GM12878 (cell line): ENCODE results near the gene ADARB1. TPM values are rescaled to one million over a fixed set of nuclear protein-coding genes. Genes with fewer than 3 reads are reported as not detected.

Experiments
- ATAC-seq: fragments of 200-7000 bp; cut with Tn5 transposase; 3 replicates; pipeline ENCODE4 v1.9.1; 2020; ENCODE audit warnings: mild to moderate bottlenecking, moderate library complexity
- BruUV-seq: library from RNA; stranded (reverse); fragments of 400-500 nt; replicated peaks from 2 replicates; lab custom pipeline; 2021; lab: Mats Ljungman, UMichigan
- CTCF ChIA-PET: fragments of 300-600 bp; sonication (Branson Sonifier 250); formaldehyde crosslinking; extraction: SDS; loops from one replicate; lab custom pipeline; 2021; ENCODE audit warnings: inconsistent platforms; lab: Yijun Ruan, JAX
- POLR2A ChIA-PET: fragments of 350-600 bp; formaldehyde crosslinking; extraction: SDS; loops from one replicate; lab custom pipeline; 2021; ENCODE audit warnings: inconsistent platforms; lab: Charles Lee
- RAD21 ChIA-PET: fragments of 300-600 bp; sonication (Branson Sonifier 250); formaldehyde crosslinking; loops from one replicate; lab custom pipeline; 2023; ENCODE audit warnings: antibody characterized with exemption; ENCODE audit not compliant: unreplicated experiment; lab: Charles Lee
- SMC1A ChIA-PET: fragments of 300-600 bp; sonication (Branson Sonifier 250); formaldehyde crosslinking; loops from one replicate; lab custom pipeline; 2023; ENCODE audit not compliant: unreplicated experiment, uncharacterized antibody; lab: Charles Lee
- DNase-seq: peaks from one replicate; pipeline ENCODE4 v3.0.0-alpha.2; 2011; ENCODE audit warnings: low read depth, low spot score
- FAIRE-seq: peaks from 3 replicates; lab custom pipeline; 2011; peaks lifted over from hg19 to GRCh38; lab: Jason Lieb, UNC
- H2AFZ ChIP-seq: 2 replicates; pipeline ENCODE4 v1.6.0; 2011; ENCODE audit warnings: low read depth, low read length, control low read depth; ENCODE audit not compliant: control insufficient read depth
- H3K27ac ChIP-seq: 2 replicates; pipeline ENCODE4 v1.5.1; 2011; ENCODE audit warnings: control low read depth; ENCODE audit not compliant: control insufficient read depth, insufficient read depth
- H3K27me3 ChIP-seq, 2 experiments: replicated peaks in 1 of 2; 2 replicates each; pipeline versions ENCODE4 v1.6.0 to v1.6.1; 2011; ENCODE audit warnings: low read length in 1 of 2; ENCODE audit not compliant: control insufficient read depth in 2 of 2, insufficient read depth in 2 of 2
- H3K36me3 ChIP-seq, 2 experiments: 2 replicates each; pipeline ENCODE4 v1.5.1; 2011; ENCODE audit warnings: low read length in 1 of 2; ENCODE audit not compliant: control insufficient read depth in 2 of 2, insufficient read depth in 2 of 2
- H3K4me1 ChIP-seq: 2 replicates; pipeline ENCODE4 v1.6.1; 2011; ENCODE audit warnings: mild to moderate bottlenecking, low read length, moderate library complexity, mixed read lengths; ENCODE audit not compliant: control insufficient read depth, insufficient read depth
- H3K4me2 ChIP-seq: 2 replicates; pipeline ENCODE4 v1.6.0; 2011; ENCODE audit warnings: control low read depth; ENCODE audit not compliant: control insufficient read depth, insufficient read depth
- H3K4me3 ChIP-seq: fragments of 200-600 bp; sonication (generic); 2 replicates; pipeline ENCODE4 v1.5.1; 2016
- H3K79me2 ChIP-seq: 2 replicates; pipeline ENCODE4 v1.6.0; 2011; ENCODE audit warnings: low read length; ENCODE audit not compliant: control insufficient read depth, insufficient read depth
- H3K9ac ChIP-seq: 2 replicates; pipeline ENCODE4 v1.8.0; 2011; ENCODE audit warnings: low read length, control low read depth, mixed read lengths; ENCODE audit not compliant: control insufficient read depth, insufficient read depth
- H3K9me3 ChIP-seq: replicated peaks from 3 replicates; pipeline ENCODE4 v1.5.1; 2011; ENCODE audit warnings: mild to moderate bottlenecking, low read length; ENCODE audit not compliant: control insufficient read depth, insufficient read depth
- H4K20me1 ChIP-seq: 2 replicates; pipeline ENCODE4 v1.6.0; 2011; ENCODE audit not compliant: control insufficient read depth, insufficient read depth
- CBX3 ChIP-seq: fragments of 200-600 bp; sonication (generic); IDR thresholded peaks from 2 replicates; pipeline ENCODE4 v1.6.1; 2016; ENCODE audit warnings: low read depth, borderline replicate concordance
- DPF2 ChIP-seq: fragments of 450-650 bp; IDR thresholded peaks from 2 replicates; pipeline ENCODE4 v1.6.1; 2017; ENCODE audit warnings: mild to moderate bottlenecking
- EED ChIP-seq: sonication (generic); IDR thresholded peaks from 2 replicates; pipeline ENCODE4 v1.6.1; 2016; ENCODE audit warnings: antibody characterized with exemption, low read depth
- JUND ChIP-seq: IDR thresholded peaks from 2 replicates; pipeline ENCODE4 v1.6.1; 2012; ENCODE audit warnings: low read depth, mild to moderate bottlenecking, low read length, improper control_type of control experiment, moderate library complexity
- KLF5 ChIP-seq: fragments of 450-650 bp; IDR thresholded peaks from 2 replicates; pipeline ENCODE4 v1.6.1; 2014; ENCODE audit warnings: mild to moderate bottlenecking; ENCODE audit not compliant: partially characterized antibody
- PBX3 ChIP-seq: IDR thresholded peaks from 2 replicates; pipeline ENCODE4 v1.6.1; 2011; ENCODE audit warnings: mild to moderate bottlenecking, low read depth, low read length, moderate library complexity; ENCODE audit not compliant: insufficient replicate concordance
- POLR2A ChIP-seq: IDR thresholded peaks from 2 replicates; pipeline ENCODE4 v1.6.1; 2011; ENCODE audit warnings: low read depth, mild to moderate bottlenecking, low read length
- RBBP5 ChIP-seq: fragments of 200-600 bp; sonication (generic); conservative IDR thresholded peaks from 2 replicates; pipeline ENCODE4 v1.6.1; 2016
- RFX5 ChIP-seq: IDR thresholded peaks from 2 replicates; pipeline ENCODE4 v1.6.1; 2011; ENCODE audit warnings: low read depth, low read length, improper control_type of control experiment
- SKIL ChIP-seq: fragments of 450-650 bp; IDR thresholded peaks from 2 replicates; pipeline ENCODE4 v1.6.1; 2017; ENCODE audit warnings: mild to moderate bottlenecking, low read depth, inconsistent platforms; ENCODE audit not compliant: poor library complexity, severe bottlenecking
- SMAD5 ChIP-seq: IDR thresholded peaks from 2 replicates; pipeline ENCODE4 v1.6.1; 2016; ENCODE audit warnings: antibody characterized with exemption, low read depth
- SREBF2 ChIP-seq: IDR thresholded peaks from 2 replicates; pipeline ENCODE4 v1.6.1; 2012; ENCODE audit warnings: mild to moderate bottlenecking, low read length
- SRF ChIP-seq, 2 experiments: IDR thresholded peaks; 2 replicates each; pipeline ENCODE4 v1.6.1; 2011; ENCODE audit warnings: low read depth in 2 of 2, low read length in 2 of 2, mild to moderate bottlenecking in 1 of 2, moderate library complexity in 1 of 2
- TCF7 ChIP-seq: IDR thresholded peaks from 2 replicates; pipeline ENCODE4 v1.6.1; 2014; ENCODE audit warnings: antibody characterized with exemption, borderline replicate concordance
- WGBS: methylation state at CpG from one replicate; pipeline ENCODE4 v1.1.6; 2016; ENCODE audit warnings: low lambda C conversion rate; ENCODE audit not compliant: insufficient replicate concordance, insufficient coverage; ENCODE audit errors: missing lambda C conversion rate; 5-methylcytosine and 5-hydroxymethylcytosine counted together
- in situ Hi-C: fragments of 300-500 bp; cut with MboI; formaldehyde crosslinking; loops from 9 replicates; pipeline ENCODE4 v1.14.3; 2018; ENCODE audit warnings: mixed read lengths
- intact Hi-C: fragments of 100-400 bp; cut with micrococcal nuclease; formaldehyde crosslinking; loops from one replicate; pipeline ENCODE4 v1.14.2; 2022; ENCODE audit not compliant: unreplicated experiment
- polyA plus RNA-seq, 11 experiments: library from polyadenylated mRNA; depleted of rRNA in 4 of 11; unstranded in 6 of 11; stranded (reverse) in 5 of 11; fragments of >200 nt; fragmentation: Nextera tagmentation in 4 of 11; fragmentation: Illumina TruSeq in 1 of 11; extraction: Ambion mirVana in 4 of 11; extraction: Trizol in 1 of 11; gene quantifications; 1 replicate in 1 of 11; 2 replicates in 10 of 11; pipeline versions ENCODE4 v1.2.1 to v1.2.3, GENCODE V29; 2011 to 2016; ENCODE audit warnings: inconsistent platforms in 2 of 11, missing spikeins in 2 of 11, low read depth in 1 of 11
- total RNA-seq, 4 experiments: library from RNA; depleted of rRNA in 3 of 4; stranded (reverse); fragments of >200 nt in 3 of 4; fragmentation: Illumina TruSeq in 1 of 4; extraction: Trizol in 1 of 4; gene quantifications; 2 replicates each; pipeline versions ENCODE4 v1.2.1 to v1.2.3, GENCODE V29; 2013 to 2021
- TF ChIP-seq, protein P1 (sequence below): fragments of 450-650 bp; IDR thresholded peaks from 2 replicates; pipeline ENCODE4 v1.6.1; 2018; ENCODE audit warnings: borderline replicate concordance, mild to moderate bottlenecking; ENCODE audit not compliant: partially characterized antibody
- TF ChIP-seq, protein P2 (sequence below): fragments of 450-650 bp; IDR thresholded peaks from 2 replicates; pipeline ENCODE4 v1.6.1; 2016; ENCODE audit warnings: mild to moderate bottlenecking
- TF ChIP-seq, protein P3 (sequence below): IDR thresholded peaks from 2 replicates; pipeline ENCODE4 v1.6.1; 2011; ENCODE audit warnings: low read depth, low read length, improper control_type of control experiment, borderline replicate concordance

Gene ADARB1
- total and polyA plus RNA-seq, 10 of the 15 experiments (the other 5 are each of a cell fraction or from before 2014, with no cell fraction given): 5.7 to 61.7 (median 25.3) TPM

DNA sequence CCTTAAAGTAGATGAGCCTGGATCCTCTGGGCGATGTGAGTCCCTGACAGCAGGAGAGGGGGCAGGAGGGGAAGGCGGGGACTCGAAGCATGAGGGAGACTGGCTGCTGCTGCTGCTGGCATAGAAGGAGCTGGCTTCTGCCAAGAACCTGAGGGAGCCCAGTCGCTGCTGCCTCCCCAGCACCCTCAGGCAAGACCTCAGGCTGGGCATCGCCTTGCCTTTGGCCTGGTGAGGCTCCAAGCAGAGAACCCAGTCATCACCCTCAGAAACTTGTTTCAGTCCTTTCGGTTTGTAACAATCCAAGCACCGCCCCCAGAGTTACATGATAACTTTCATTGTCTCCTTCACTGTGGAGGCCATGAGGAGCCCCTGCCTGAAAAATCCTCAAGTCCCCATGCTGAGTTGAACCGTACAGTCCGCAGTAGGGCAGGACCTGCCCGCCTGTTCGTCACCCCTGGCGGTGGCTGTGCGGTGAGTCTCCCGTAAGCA, 174.6 kb downstream of the ADARB1 start (continued):
- no peak for TF ChIP-seq RBBP5

DNA sequence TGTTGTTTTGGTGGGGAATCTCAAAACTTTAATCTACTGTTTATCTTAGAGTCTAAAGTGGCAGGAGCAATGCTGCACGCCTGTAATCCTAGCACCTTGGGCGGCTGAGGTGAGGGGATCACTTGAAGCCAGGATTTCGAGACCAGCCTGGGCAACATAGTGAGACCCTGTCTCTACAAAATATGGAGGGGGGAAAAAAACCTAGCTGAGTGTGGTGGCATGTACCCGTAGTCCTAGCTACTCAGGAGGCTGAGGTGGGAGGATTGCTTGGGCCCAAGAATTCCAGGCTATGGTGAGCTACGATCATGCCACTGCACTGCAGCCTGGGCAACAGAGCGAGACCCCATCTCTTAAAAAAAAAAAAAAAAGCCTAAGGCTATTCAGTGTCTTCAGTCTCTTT, 175.2 kb downstream of the ADARB1 start:
- in situ Hi-C loops: no loop called here
- Histone ChIP-seq H3K79me2 (no peaks in the 10 kb centered on the region), H4K20me1 (no peaks in the 10 kb centered on the region), H3K4me2 (no peak overlapping the region), H2AFZ (no peak overlapping the region), H3K4me1 (no peaks in the 10 kb centered on the region), H3K9ac (no peak overlapping the region), H3K4me3 (no peak overlapping the region), H3K36me3 (no peaks in the 10 kb centered on the region), H3K9me3 (no peaks in the 10 kb centered on the region; the same call in 2 of the 3 replicates), H3K27me3 (no peaks in the 10 kb centered on the region), H3K27ac (no peak overlapping the region)
- ATAC-seq (no peak), DNase-seq (no peak), FAIRE-seq (no peak)
- ChIA-PET POLR2A (no interaction called here), SMC1A (no interaction called here), CTCF (interaction anchor here (1.0 kb wide), 1 partner anchor 109 kb away, joined by 4 read pairs; no protein-coding TSS in a partner anchor), RAD21 (no interaction called here)
- WGBS: 19% methylated on average over 6 of the region's 6 CpGs
- intact Hi-C loops: no loop called here
- BruUV-seq: no TSS peak
- no peak for TF ChIP-seq SMAD5
- no peak for TF ChIP-seq SRF (IDR thresholded peaks at IDR 0.05; ENCODE audit: low read depth in 2 of 2, low read length in 2 of 2)
- no peak for TF ChIP-seq CBX3
- no peak for TF ChIP-seq KLF5
- no peak for TF ChIP-seq SKIL
- TF ChIP-seq EED: no peak
- TF ChIP-seq SREBF2: no peak
- TF ChIP-seq, protein P1, sequence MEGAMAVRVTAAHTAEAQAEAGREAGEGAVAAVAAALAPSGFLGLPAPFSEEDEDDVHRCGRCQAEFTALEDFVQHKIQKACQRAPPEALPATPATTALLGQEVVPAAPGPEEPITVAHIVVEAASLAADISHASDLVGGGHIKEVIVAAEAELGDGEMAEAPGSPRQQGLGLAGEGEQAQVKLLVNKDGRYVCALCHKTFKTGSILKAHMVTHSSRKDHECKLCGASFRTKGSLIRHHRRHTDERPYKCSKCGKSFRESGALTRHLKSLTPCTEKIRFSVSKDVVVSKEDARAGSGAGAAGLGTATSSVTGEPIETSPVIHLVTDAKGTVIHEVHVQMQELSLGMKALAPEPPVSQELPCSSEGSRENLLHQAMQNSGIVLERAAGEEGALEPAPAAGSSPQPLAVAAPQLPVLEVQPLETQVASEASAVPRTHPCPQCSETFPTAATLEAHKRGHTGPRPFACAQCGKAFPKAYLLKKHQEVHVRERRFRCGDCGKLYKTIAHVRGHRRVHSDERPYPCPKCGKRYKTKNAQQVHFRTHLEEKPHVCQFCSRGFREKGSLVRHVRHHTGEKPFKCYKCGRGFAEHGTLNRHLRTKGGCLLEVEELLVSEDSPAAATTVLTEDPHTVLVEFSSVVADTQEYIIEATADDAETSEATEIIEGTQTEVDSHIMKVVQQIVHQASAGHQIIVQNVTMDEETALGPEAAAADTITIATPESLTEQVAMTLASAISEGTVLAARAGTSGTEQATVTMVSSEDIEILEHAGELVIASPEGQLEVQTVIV: no peak
- TF ChIP-seq, protein P2, sequence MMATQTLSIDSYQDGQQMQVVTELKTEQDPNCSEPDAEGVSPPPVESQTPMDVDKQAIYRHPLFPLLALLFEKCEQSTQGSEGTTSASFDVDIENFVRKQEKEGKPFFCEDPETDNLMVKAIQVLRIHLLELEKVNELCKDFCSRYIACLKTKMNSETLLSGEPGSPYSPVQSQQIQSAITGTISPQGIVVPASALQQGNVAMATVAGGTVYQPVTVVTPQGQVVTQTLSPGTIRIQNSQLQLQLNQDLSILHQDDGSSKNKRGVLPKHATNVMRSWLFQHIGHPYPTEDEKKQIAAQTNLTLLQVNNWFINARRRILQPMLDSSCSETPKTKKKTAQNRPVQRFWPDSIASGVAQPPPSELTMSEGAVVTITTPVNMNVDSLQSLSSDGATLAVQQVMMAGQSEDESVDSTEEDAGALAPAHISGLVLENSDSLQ: no peak
- no peak for TF ChIP-seq TCF7
- TF ChIP-seq RFX5: no peak
- TF ChIP-seq DPF2: no peak
- no peak for TF ChIP-seq JUND
- no peak for TF ChIP-seq POLR2A
- TF ChIP-seq PBX3: no peak
- TF ChIP-seq, protein P3, sequence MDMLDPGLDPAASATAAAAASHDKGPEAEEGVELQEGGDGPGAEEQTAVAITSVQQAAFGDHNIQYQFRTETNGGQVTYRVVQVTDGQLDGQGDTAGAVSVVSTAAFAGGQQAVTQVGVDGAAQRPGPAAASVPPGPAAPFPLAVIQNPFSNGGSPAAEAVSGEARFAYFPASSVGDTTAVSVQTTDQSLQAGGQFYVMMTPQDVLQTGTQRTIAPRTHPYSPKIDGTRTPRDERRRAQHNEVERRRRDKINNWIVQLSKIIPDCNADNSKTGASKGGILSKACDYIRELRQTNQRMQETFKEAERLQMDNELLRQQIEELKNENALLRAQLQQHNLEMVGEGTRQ: no peak
